Transverse colon (tissue), 4 donors: ENCODE data around the gene RAB3C.

Source experiments
- EP300 ChIP-seq: sonication (generic); formaldehyde crosslinking; IDR thresholded peaks from one replicate; pipeline ENCODE4 v1.6.1; 2017; ENCODE audit warnings: antibody characterized with exemption, low read depth
- POLR2A ChIP-seq: fragments of 450-650 bp; IDR thresholded peaks from one replicate; pipeline ENCODE4 v1.6.1; 2016; ENCODE audit warnings: antibody characterized with exemption, mild to moderate bottlenecking, moderate library complexity
- POLR2AphosphoS5 ChIP-seq, 3 donors: sonication (generic); formaldehyde crosslinking; IDR thresholded peaks; one replicate each; pipeline ENCODE4 v1.6.1; 2016; ENCODE audit warnings: antibody characterized with exemption in 3 of 3
- TF ChIP-seq, protein P1 (sequence below), 5 experiments: fragments of 200-600 bp in 3 of 5; fragments of 450-650 bp in 2 of 5; sonication (generic) in 3 of 5; IDR thresholded peaks; 1 replicate in 2 of 5; 2 replicates in 3 of 5; pipeline ENCODE4 v1.5.1; 2016 to 2017; ENCODE audit warnings: antibody characterized with exemption in 5 of 5, inconsistent platforms in 3 of 5, mild to moderate bottlenecking in 2 of 5, moderate library complexity in 1 of 5

DNA sequence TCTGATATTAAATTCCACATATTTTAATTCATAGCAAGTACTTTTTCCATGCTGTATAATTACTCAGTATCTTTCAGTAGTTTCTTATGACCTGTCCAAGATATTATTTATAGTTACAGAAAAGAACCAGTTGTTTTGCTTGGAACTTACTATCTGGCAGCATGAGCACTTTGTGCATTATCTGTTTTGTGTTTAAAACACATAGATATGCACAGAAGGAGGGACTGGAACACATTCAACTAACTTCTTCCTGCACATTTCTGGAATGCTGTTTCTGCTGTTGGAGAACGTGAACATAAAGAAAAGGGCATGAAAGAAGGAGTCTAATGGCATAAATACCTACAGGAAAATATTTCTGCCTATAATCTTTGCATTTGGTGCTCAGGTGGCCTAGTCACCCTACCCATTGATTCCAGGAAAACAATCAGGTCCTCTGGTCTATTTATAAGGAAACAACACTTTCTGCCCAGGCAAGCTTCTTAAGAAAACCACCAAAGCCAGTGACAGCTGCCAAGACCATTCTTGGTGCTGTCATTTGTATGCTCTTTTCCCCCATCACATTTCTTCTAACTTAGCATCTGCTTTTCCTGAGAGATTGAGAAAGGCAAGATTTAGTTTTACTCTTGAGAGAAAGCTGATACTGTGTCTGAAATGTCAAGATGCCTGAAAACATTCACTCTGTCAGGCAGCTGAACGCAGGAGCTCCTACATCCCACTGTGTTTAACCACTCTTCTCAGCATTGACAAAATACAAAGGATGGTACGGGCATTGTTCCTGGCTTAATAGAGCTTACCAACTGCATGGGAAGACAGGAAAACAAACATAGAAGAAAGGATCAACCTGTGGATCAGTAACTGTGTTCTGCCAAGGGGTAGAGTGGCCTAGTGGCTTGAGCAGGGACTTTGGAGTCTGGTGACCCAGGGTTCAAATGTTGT lies 40.3 kb downstream of the RAB3C start:
- TF ChIP-seq POLR2A (no peak), EP300 (no peak), POLR2AphosphoS5 (IDR thresholded peaks at IDR 0.05) (no peak)
- TF ChIP-seq, protein P1, sequence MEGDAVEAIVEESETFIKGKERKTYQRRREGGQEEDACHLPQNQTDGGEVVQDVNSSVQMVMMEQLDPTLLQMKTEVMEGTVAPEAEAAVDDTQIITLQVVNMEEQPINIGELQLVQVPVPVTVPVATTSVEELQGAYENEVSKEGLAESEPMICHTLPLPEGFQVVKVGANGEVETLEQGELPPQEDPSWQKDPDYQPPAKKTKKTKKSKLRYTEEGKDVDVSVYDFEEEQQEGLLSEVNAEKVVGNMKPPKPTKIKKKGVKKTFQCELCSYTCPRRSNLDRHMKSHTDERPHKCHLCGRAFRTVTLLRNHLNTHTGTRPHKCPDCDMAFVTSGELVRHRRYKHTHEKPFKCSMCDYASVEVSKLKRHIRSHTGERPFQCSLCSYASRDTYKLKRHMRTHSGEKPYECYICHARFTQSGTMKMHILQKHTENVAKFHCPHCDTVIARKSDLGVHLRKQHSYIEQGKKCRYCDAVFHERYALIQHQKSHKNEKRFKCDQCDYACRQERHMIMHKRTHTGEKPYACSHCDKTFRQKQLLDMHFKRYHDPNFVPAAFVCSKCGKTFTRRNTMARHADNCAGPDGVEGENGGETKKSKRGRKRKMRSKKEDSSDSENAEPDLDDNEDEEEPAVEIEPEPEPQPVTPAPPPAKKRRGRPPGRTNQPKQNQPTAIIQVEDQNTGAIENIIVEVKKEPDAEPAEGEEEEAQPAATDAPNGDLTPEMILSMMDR (IDR thresholded peaks at IDR 0.05) = no peak
